IMR-90 (cell line): ENCODE data around the gene ISLR2. TPM values are rescaled to one million over a fixed set of nuclear protein-coding genes. Genes with fewer than 3 reads are reported as not detected.

Experiments used
- ATAC-seq: fragments of 200-7000 bp; cut with Tn5 transposase; 2 replicates; pipeline ENCODE4 v1.9.1; 2020; ENCODE audit warnings: low read depth, mild to moderate bottlenecking, moderate library complexity
- BruUV-seq: library from RNA; stranded (reverse); fragments of 400-500 nt; replicated peaks from 2 replicates; lab custom pipeline; 2021; lab: Mats Ljungman, UMichigan
- CTCF ChIA-PET: fragments of 300-600 bp; formaldehyde crosslinking; extraction: SDS; loops from one replicate; lab custom pipeline; 2021; ENCODE audit warnings: antibody characterized with exemption; lab: Yijun Ruan, JAX
- POLR2A ChIA-PET: fragments of 300-600 bp; sonication (Branson Sonifier 250); formaldehyde crosslinking; loops from one replicate; lab custom pipeline; 2022; ENCODE audit warnings: antibody characterized with exemption; ENCODE audit not compliant: unreplicated experiment; lab: Charles Lee
- DNase-seq: peaks from one replicate; pipeline ENCODE4 v3.0.0; 2013
- H2AFZ ChIP-seq: replicated peaks from 2 replicates; pipeline ENCODE3; 2013; ENCODE audit warnings: low read length, mild to moderate bottlenecking; ENCODE audit not compliant: poor library complexity
- H2AK5ac ChIP-seq: 2 replicates; pipeline ENCODE4 v1.6.1; 2013; ENCODE audit warnings: low read depth, low read length, inconsistent platforms
- H2AK9ac ChIP-seq: replicated peaks from 2 replicates; pipeline ENCODE3; 2013; ENCODE audit warnings: mild to moderate bottlenecking, low read depth, low read length, moderate library complexity; ENCODE audit not compliant: poor library complexity
- H2BK120ac ChIP-seq: 2 replicates; pipeline ENCODE4 v1.6.1; 2013; ENCODE audit warnings: low read depth, low read length, inconsistent platforms
- H2BK15ac ChIP-seq: 3 replicates; pipeline ENCODE4 v1.6.1; 2013; ENCODE audit warnings: low read depth, low read length, inconsistent platforms
- H2BK20ac ChIP-seq: 2 replicates; pipeline ENCODE4 v1.6.1; 2013; ENCODE audit warnings: low read depth, mild to moderate bottlenecking, inconsistent platforms, low read length, moderate library complexity
- H2BK5ac ChIP-seq: 2 replicates; pipeline ENCODE4 v1.6.1; 2013; ENCODE audit warnings: mild to moderate bottlenecking, low read depth, low read length, inconsistent platforms; ENCODE audit not compliant: poor library complexity, severe bottlenecking
- H3K14ac ChIP-seq: replicated peaks from 2 replicates; pipeline ENCODE4 v1.6.1; 2013; ENCODE audit warnings: low read depth, low read length, inconsistent platforms
- H3K18ac ChIP-seq: 2 replicates; pipeline ENCODE4 v1.6.1; 2013; ENCODE audit warnings: low read depth, low read length, control low read depth
- H3K23ac ChIP-seq: 2 replicates; pipeline ENCODE4 v1.6.1; 2013; ENCODE audit warnings: low read depth, low read length, inconsistent platforms
- H3K27ac ChIP-seq: 2 replicates; pipeline ENCODE4 v1.5.1; 2013; ENCODE audit warnings: mild to moderate bottlenecking, control low read depth, low read length; ENCODE audit not compliant: insufficient read depth
- H3K27me3 ChIP-seq: 2 replicates; pipeline ENCODE4 v1.6.1; 2013; ENCODE audit warnings: low read length; ENCODE audit not compliant: control insufficient read depth, insufficient read depth
- H3K36me3 ChIP-seq: 2 replicates; pipeline ENCODE4 v1.6.1; 2013; ENCODE audit warnings: low read length, mixed read lengths; ENCODE audit not compliant: control insufficient read depth, insufficient read depth
- H3K4ac ChIP-seq: 2 replicates; pipeline ENCODE4 v1.6.1; 2013; ENCODE audit warnings: low read depth, low read length, inconsistent platforms
- H3K4me1 ChIP-seq: 2 replicates; pipeline ENCODE4 v1.6.1; 2013; ENCODE audit warnings: low read length, mixed read lengths; ENCODE audit not compliant: control insufficient read depth, insufficient read depth
- H3K4me2 ChIP-seq: 2 replicates; pipeline ENCODE4 v1.6.1; 2013; ENCODE audit warnings: low read depth, mild to moderate bottlenecking, control low read depth, low read length, moderate library complexity
- H3K4me3 ChIP-seq: 2 replicates; pipeline ENCODE4 v1.5.1; 2013; ENCODE audit warnings: low read depth, mild to moderate bottlenecking, control low read depth, low read length, moderate library complexity; ENCODE audit not compliant: insufficient read depth
- H3K56ac ChIP-seq: 2 replicates; pipeline ENCODE4 v1.6.1; 2013; ENCODE audit warnings: low read length, inconsistent platforms; ENCODE audit not compliant: insufficient read depth; ENCODE audit errors: extremely low read depth
- H3K79me1 ChIP-seq, 2 experiments: 2 replicates each; pipeline ENCODE4 v1.6.1; 2013; ENCODE audit warnings: low read length in 2 of 2, inconsistent platforms in 1 of 2, low read depth in 1 of 2
- H3K9ac ChIP-seq: 2 replicates; pipeline ENCODE4 v1.6.1; 2013; ENCODE audit warnings: low read depth, low read length, control low read depth
- H3K9me1 ChIP-seq: 2 replicates; pipeline ENCODE4 v1.6.1; 2013; ENCODE audit warnings: low read length, inconsistent platforms; ENCODE audit not compliant: insufficient read depth
- H3K9me3 ChIP-seq: 2 replicates; pipeline ENCODE4 v1.6.1; 2013; ENCODE audit warnings: low read length; ENCODE audit not compliant: control insufficient read depth, insufficient read depth
- H4K20me1 ChIP-seq: 2 replicates; pipeline ENCODE4 v1.6.1; 2013; ENCODE audit warnings: low read length, inconsistent platforms; ENCODE audit not compliant: insufficient read depth
- H4K5ac ChIP-seq: 2 replicates; pipeline ENCODE4 v1.6.1; 2013; ENCODE audit warnings: mild to moderate bottlenecking, low read depth, low read length, control low read depth
- H4K8ac ChIP-seq, 2 experiments: 2 replicates each; pipeline ENCODE4 v1.6.1; 2013; ENCODE audit warnings: low read depth in 2 of 2, low read length in 2 of 2, control low read depth in 1 of 2, inconsistent platforms in 1 of 2
- H4K91ac ChIP-seq: 2 replicates; pipeline ENCODE4 v1.6.1; 2013; ENCODE audit warnings: low read depth, low read length, inconsistent platforms; ENCODE audit not compliant: insufficient read depth
- BHLHE40 ChIP-seq: fragments of 150-350 bp; IDR thresholded peaks from 2 replicates; pipeline ENCODE4 v1.6.1; 2016; ENCODE audit warnings: mild to moderate bottlenecking, low read depth, low read length
- FOS ChIP-seq: fragments of 150-350 bp; IDR thresholded peaks from 2 replicates; pipeline ENCODE4 v1.6.1; 2016; ENCODE audit warnings: low read depth, low read length
- MAFK ChIP-seq: IDR thresholded peaks from 2 replicates; pipeline ENCODE4 v1.6.1; 2012; ENCODE audit warnings: low read depth, low read length, improper control_type of control experiment
- MAZ ChIP-seq: IDR thresholded peaks from 2 replicates; pipeline ENCODE4 v1.6.1; 2012; ENCODE audit warnings: low read depth, mild to moderate bottlenecking, low read length, improper control_type of control experiment, moderate library complexity, borderline replicate concordance
- MXI1 ChIP-seq: IDR thresholded peaks from 2 replicates; pipeline ENCODE4 v1.6.1; 2012; ENCODE audit warnings: low read depth, mild to moderate bottlenecking, low read length, moderate library complexity, borderline replicate concordance
- NFE2L2 ChIP-seq: fragments of 150-350 bp; IDR thresholded peaks from 2 replicates; pipeline ENCODE4 v1.6.1; 2016; ENCODE audit warnings: low read depth, mild to moderate bottlenecking, low read length
- POLR2A ChIP-seq: IDR thresholded peaks from 2 replicates; pipeline ENCODE4 v1.6.1; 2012; ENCODE audit warnings: mild to moderate bottlenecking, low read depth, low read length
- RCOR1 ChIP-seq: IDR thresholded peaks from 2 replicates; pipeline ENCODE4 v1.6.1; 2012; ENCODE audit warnings: mild to moderate bottlenecking, low read length, improper control_type of control experiment; ENCODE audit not compliant: insufficient replicate concordance
- RFX5 ChIP-seq: IDR thresholded peaks from 2 replicates; pipeline ENCODE4 v1.8.0; 2012; ENCODE audit warnings: low read depth, mild to moderate bottlenecking, low read length, moderate library complexity
- USF2 ChIP-seq: fragments of 150-350 bp; IDR thresholded peaks from 2 replicates; pipeline ENCODE4 v1.6.1; 2017; ENCODE audit warnings: mild to moderate bottlenecking, antibody characterized with exemption, low read length, low read depth
- WGBS, 2 experiments: methylation state at CpG; one replicate each; pipeline versions ENCODE4 v1.1.5 to v1.1.7; 2013; ENCODE audit warnings: missing lambda C conversion rate in 2 of 2; ENCODE audit not compliant: insufficient read length in 1 of 2; ENCODE audit errors: extremely low coverage in 2 of 2; 5-methylcytosine and 5-hydroxymethylcytosine counted together
- dilution Hi-C: fragments of 300-500 bp; cut with HindIII; formaldehyde crosslinking; loops from one replicate; pipeline ENCODE4 v1.14.3; 2018; ENCODE audit warnings: low sequenced_read_pairs; ENCODE audit not compliant: unreplicated experiment
- in situ Hi-C: fragments of 300-500 bp; cut with MboI; formaldehyde crosslinking; loops from 3 replicates; pipeline ENCODE4 v1.14.3; 2019; ENCODE audit warnings: low sequenced_read_pairs, inconsistent platforms, mixed read lengths
- intact Hi-C: fragments of 100-400 bp; cut with micrococcal nuclease; formaldehyde crosslinking; loops from 2 replicates; pipeline ENCODE4 v1.10.0; 2022
- polyA plus RNA-seq, 3 experiments: library from polyadenylated mRNA; depleted of rRNA; stranded (reverse); fragments of >200 nt; gene quantifications; 2 replicates each; pipeline ENCODE4 v1.2.3, GENCODE V29; 2012; ENCODE audit warnings: low replicate concordance in 1 of 3
- total RNA-seq: library from RNA; depleted of rRNA; stranded (reverse); fragments of >200 nt; gene quantifications from 2 replicates; pipeline ENCODE4 v1.2.3, GENCODE V29; 2012
- TF ChIP-seq, protein P1 (sequence below): fragments of 150-350 bp; IDR thresholded peaks from 2 replicates; pipeline ENCODE4 v1.6.1; 2016; ENCODE audit warnings: low read depth, mild to moderate bottlenecking, low read length, moderate library complexity, borderline replicate concordance
- TF ChIP-seq, protein P2 (sequence below): conservative IDR thresholded peaks from 2 replicates; pipeline ENCODE4 v1.5.1; 2012; ENCODE audit warnings: mild to moderate bottlenecking, low read depth, low read length, improper control_type of control experiment

ISLR2 gene
- total and polyA plus RNA-seq, 2 of the 4 experiments (the other 2 are of a cell fraction) = not detected

DNA sequence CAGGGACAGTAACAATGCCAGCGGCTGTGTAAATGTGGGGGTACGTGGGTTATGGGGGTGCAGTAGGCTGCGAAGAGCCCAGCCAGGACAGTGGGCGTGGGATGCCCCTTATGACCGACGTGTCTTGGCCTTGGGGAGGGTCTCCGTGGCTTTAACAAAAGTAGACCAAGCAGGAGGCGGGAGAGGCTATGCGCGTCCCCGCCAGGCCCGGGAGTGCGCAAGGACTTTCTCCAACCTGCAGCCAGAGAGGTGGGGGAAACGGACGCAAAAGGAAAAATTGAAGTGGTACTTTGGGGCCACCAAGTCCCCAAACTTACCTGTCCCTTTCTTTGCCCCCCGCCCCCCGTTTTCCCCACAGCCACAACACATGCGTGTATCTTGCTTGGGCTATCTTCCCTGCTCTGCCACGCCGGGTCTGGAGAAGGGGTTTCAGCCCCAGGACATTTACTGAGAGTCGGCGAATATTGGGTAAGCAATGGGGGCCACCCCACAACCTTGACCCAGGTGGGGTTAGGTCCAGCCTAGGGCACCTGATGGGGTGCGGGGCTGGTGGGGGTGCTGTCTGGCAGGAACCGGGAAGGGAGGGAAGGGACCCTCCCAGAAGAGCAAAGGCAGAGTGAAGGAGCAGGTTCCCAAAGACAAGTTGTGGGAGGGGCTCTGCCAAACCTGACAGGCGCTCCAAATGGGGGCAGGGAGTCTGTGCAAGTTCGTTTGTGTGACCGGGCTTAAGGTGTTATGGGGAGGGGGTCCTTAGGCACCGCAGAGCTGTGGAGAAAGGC lies 652 bp downstream of the ISLR2 start:
- in situ Hi-C loops (loop anchor here (5.0 kb wide), 1 partner anchor 154 kb away; no protein-coding TSS in a partner anchor), dilution Hi-C loops (no loop called here), intact Hi-C loops (no loop called here)
- H3K23ac ChIP-seq = no peak overlapping the region
- H3K14ac ChIP-seq = no peak overlapping the region
- no peaks in the 10 kb centered on the region for H3K36me3 ChIP-seq
- ATAC-seq (no peak), DNase-seq (no peak)
- no peak overlapping the region for H2BK120ac ChIP-seq
- no peak overlapping the region for H2AFZ ChIP-seq
- TF ChIP-seq NFE2L2 (no peak), MAZ (no peak), RCOR1 (no peak), MXI1 (no peak), MAFK (no peak), BHLHE40 (no peak), POLR2A (no peak), FOS (no peak), USF2 (no peak), RFX5 (no peak)
- TF ChIP-seq, protein P1, sequence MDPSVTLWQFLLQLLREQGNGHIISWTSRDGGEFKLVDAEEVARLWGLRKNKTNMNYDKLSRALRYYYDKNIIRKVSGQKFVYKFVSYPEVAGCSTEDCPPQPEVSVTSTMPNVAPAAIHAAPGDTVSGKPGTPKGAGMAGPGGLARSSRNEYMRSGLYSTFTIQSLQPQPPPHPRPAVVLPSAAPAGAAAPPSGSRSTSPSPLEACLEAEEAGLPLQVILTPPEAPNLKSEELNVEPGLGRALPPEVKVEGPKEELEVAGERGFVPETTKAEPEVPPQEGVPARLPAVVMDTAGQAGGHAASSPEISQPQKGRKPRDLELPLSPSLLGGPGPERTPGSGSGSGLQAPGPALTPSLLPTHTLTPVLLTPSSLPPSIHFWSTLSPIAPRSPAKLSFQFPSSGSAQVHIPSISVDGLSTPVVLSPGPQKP = no peak
- TF ChIP-seq, protein P2, sequence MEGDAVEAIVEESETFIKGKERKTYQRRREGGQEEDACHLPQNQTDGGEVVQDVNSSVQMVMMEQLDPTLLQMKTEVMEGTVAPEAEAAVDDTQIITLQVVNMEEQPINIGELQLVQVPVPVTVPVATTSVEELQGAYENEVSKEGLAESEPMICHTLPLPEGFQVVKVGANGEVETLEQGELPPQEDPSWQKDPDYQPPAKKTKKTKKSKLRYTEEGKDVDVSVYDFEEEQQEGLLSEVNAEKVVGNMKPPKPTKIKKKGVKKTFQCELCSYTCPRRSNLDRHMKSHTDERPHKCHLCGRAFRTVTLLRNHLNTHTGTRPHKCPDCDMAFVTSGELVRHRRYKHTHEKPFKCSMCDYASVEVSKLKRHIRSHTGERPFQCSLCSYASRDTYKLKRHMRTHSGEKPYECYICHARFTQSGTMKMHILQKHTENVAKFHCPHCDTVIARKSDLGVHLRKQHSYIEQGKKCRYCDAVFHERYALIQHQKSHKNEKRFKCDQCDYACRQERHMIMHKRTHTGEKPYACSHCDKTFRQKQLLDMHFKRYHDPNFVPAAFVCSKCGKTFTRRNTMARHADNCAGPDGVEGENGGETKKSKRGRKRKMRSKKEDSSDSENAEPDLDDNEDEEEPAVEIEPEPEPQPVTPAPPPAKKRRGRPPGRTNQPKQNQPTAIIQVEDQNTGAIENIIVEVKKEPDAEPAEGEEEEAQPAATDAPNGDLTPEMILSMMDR = no peak
- H4K91ac ChIP-seq = no peak overlapping the region
- peaks cover 8% of the 10 kb centered on the region for H3K9me3 ChIP-seq
- BruUV-seq = no TSS peak
- no peaks in the 10 kb centered on the region for H3K79me1 ChIP-seq
- WGBS, 2 experiments = 0% methylated on average over 7 of the region's 28 CpGs; no CpG with 5 or more reads in 1 of the 2 experiments
- H3K4me1 ChIP-seq = no peaks in the 10 kb centered on the region; the same call in 1 of the 2 replicates
- H3K9ac ChIP-seq = no peak overlapping the region
- no peak overlapping the region for H2BK5ac ChIP-seq
- H3K4ac ChIP-seq = no peak overlapping the region
- H4K8ac ChIP-seq = no peak overlapping the region
- H4K20me1 ChIP-seq = peaks cover 19% of the 10 kb centered on the region; the same call in 1 of the 2 replicates
- POLR2A ChIA-PET = no interaction called here
- no peak overlapping the region for H3K4me3 ChIP-seq
- H3K18ac ChIP-seq = no peak overlapping the region
- no peak overlapping the region for H3K27ac ChIP-seq
- peaks cover 91% of the 10 kb centered on the region for H3K27me3 ChIP-seq
- 0 out of 2 replicates have a peak, but pooled peaks cover 2% of the 10 kb centered on the region for H3K9me1 ChIP-seq
- no peak overlapping the region for H2AK9ac ChIP-seq
- no peak overlapping the region for H2BK15ac ChIP-seq
- H3K4me2 ChIP-seq = no peak overlapping the region
- CTCF ChIA-PET = interaction anchor here (1.7 kb wide), 1 partner anchor 177 kb away, joined by 6 read pairs; no protein-coding TSS in a partner anchor
- no peak overlapping the region for H2BK20ac ChIP-seq
- no peak overlapping the region for H3K56ac ChIP-seq
- H4K5ac ChIP-seq = no peak overlapping the region
- no peak overlapping the region for H2AK5ac ChIP-seq
